Eye (tissue), 1 donor: ENCODE measurements around the gene PILRB.
A peak's percentile ranks its signal among the peaks of the same experiment; 100 is the strongest.

Source experiments
- DNase-seq: peaks from one replicate; pipeline ENCODE4 v3.0.0-alpha.2; 2015

Gene PILRB

GRCh38 chr7:100407285-100408180 lies 49.6 kb downstream of the PILRB start:
- peak; percentile 79 for DNase-seq

DNA sequence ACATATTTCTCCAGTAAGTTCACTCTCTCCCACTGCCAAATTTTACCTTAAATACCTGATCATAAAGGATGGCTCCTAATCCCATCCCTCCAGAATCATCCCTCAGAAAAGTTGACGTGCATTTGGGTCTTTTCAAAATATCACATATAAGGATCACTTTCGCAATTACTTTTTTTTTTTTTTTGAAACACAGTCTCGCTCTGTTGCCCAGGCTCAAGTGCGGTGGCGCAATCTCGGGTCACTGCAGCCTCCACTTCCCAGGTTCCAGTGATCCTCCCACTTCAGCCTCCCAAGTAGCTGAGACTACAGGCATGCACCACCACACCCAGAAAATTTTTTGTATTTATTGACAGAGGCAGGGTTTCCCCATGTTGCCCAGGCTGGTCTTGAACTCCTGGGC lies 53.2 kb downstream of the PILRB start:
- DNase-seq, result no peak

DNA sequence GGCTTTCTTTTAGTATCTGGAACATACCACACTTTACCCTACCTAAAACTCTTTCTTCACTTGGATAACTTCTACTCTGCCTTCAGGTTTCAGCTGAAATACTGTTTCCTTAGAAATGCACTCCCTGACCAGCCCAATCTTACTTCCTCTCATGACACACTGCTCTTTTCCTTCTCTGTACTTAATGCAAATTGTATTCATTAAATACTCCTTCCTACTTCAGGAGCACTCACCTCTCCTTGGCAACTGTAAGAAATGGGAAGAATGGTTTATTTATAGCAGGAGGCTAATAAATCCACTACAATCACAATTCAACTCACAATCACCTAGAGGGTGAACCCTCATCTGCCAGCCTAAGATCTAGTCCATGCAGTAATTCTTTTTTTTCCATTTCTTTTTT lies 55.4 kb downstream of the PILRB start:
- no peak for DNase-seq

DNA sequence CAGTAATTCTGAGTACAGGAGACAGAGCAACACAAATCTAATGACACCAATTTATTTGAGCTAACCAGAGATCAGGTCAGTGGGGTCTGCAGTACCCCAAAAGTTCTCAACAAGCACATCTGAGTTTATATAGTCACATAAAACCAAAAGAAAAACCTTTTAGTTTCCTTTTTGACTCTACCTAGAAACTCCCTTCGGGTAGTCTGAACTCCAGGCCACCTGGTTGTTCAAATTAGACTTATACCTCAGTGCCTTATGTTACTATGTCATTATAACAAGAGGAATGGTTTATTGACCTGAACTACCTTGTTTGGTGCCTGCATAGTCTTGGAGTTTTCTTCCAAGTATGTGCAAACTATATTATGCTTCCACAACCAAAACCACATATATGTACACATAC lies 56.0 kb downstream of the PILRB start:
- DNase-seq, result no peak

DNA sequence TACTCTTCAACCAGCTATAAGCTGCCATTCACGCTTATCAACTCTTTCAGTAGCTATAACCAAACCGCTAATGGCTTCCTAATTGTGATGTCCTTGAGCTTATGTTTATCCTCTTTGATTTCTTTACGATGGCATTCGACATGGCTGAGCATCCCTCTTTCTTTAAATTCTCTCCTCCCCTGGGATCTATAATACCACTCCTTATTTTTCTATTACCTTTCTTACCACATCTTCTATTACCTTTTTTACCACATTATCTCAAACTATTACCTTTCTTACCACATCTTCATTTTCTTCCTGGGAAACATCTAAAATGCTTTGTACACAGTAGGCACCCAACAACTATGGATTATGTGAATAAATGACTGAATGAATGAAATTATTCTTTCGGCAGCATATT lies 57.5 kb downstream of the PILRB start:
- DNase-seq, result no peak
